Epithelial cell of proximal tubule (primary cell): ENCODE measurements around the gene AHNAK2. TPM values are rescaled to one million over a fixed set of nuclear protein-coding genes. Genes with fewer than 3 reads are reported as not detected.
A peak's percentile ranks its signal among the peaks of the same experiment; 100 is the strongest.

Experiments
- DNase-seq: peaks from one replicate; pipeline ENCODE4 v3.0.0-alpha.2; 2011; ENCODE audit warnings: low read depth
- H3K4me3 ChIP-seq: 2 replicates; pipeline ENCODE4 v1.5.1; 2011; ENCODE audit warnings: low read depth, mild to moderate bottlenecking, low read length
- CTCF ChIP-seq: conservative IDR thresholded peaks from 2 replicates; pipeline ENCODE4 v1.5.1; 2012; ENCODE audit warnings: low read depth, mild to moderate bottlenecking, low read length
- total RNA-seq: library from RNA; depleted of rRNA; stranded (reverse); fragments of >200 nt; gene quantifications from 2 replicates; pipeline ENCODE4 v1.2.3, GENCODE V29; 2015

The AHNAK2 gene
- total RNA-seq, 1 donor from 2014 or later: 20.8 TPM

DNA sequence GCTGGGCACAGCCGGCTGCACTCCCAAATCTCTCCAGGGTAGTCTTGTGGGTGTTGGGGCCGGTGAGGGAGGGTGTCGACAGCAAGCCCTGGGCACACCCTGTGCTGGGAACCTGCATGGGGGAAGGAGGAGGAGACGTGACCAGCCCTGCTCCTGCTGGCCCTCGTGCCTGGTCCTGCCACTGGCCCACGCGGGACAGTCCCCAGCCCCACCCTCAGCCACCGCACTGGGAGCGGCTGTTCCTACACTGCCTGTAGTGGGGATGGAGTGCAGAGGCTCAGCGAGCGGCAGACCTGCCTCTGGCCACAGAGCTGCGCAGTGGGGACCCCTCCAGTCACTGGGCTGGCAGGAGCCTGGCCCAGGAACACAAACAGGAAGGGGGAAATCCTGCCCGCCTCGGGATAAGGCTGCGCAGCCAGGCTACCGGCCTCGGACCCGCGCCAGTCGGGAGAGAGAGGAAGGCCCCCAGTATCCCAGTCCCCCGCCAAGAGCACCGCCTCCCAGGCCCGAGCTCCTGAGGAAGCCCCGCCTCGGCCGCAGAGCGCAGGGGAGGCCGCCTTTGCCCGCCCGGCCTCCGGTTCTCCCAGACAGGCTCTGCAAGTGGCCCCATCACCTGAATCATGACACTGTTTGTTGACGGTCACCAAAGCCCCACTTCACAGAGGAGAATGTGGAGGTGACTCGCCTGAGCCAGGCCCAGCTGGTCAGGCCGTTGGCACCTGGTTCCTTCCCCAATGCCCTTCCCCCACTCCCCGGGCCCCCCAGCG is 10.6 kb downstream of the AHNAK2 start:
- H3K4me3 ChIP-seq: peak overlapping the region; percentile 31
- no peak for DNase-seq
- TF ChIP-seq CTCF: no peak

DNA sequence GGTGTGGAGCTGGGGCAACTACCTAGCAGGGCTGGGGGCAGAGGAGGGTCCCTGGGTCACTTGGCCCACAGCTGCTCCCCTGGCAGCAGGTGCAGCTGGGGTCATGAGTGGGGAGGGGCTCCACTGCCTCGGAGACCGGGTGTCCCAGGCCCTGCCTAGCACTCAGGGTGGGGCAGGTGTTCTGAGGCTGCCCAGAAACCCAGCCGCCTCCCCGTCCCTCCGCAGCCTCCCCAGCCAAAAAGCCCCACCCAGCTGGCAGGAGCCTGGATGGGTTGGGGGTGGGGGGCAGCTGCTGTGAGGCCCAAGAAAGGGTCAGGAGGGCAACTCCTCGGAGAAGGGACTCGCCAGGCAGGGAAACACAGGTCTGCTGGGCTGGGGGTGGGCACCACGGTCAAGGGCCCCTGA is 11.2 kb downstream of the AHNAK2 start:
- DNase-seq: no peak
- no peak overlapping the region for H3K4me3 ChIP-seq
- TF ChIP-seq CTCF: no peak

- no peak overlapping the region for H3K4me3 ChIP-seq
- DNase-seq: no peak
- no peak for TF ChIP-seq CTCF
Measured at GRCh38 chr14:104966261-104966865, 11.8 kb downstream of the AHNAK2 start.

- H3K4me3 ChIP-seq: no peak overlapping the region
Measured at GRCh38 chr14:104965561-104966231, 12.5 kb downstream of the AHNAK2 start.

GRCh38 chr14:104964546-104964945 is 13.6 kb downstream of the AHNAK2 start:
- no peak overlapping the region for H3K4me3 ChIP-seq
- no peak for DNase-seq
- no peak for TF ChIP-seq CTCF

More at GRCh38 chr14:104965561-104966231, 12.5 kb downstream of the AHNAK2 start:
- TF ChIP-seq CTCF: no peak
- DNase-seq: no peak

DNA sequence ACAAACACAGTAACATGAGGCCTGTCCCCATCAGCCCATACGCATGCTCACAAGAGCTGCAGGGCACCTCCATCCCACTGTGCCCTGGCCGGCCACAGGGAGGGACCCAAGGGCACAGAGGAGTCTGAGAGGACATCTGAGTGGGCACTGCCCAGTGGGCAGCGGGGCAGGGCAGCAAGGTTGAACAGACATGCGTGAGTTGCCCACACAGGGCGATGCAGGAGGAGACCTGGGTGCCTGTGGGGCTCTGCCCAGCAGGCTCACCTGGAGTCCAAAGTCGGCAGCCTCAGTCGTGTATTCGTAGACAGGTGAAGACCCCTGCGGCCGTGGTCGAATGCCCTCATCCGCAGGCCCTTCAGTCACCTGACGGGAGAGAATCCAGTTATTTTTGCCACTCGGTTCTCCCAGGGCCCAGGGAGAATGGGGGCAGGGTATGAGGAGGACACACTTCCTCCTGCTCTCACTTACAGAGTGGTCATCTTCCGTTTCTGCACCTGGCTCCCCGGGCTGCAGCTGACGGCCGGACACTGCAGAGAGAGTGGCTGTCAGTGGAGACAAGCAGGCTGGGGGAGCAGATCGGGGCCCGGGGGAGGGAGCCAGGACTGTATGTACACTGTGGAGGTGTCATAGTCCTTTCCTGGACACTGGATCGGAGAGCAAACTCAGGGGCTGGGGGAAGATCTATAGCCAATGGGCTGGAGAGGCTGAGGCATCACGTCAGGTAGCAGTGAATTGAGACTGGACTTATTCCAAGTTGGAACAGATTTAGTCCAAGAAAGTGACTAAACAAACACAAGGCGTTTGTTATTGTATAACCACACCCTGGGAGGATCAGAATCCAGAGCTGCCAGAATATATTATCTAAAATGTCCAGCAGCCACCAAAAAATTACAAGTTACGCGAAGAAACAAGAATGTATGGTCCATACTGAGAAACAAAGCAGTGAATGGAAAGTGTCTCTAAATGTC is 20.7 kb downstream of the AHNAK2 start:
- TF ChIP-seq CTCF: no peak
- no peak overlapping the region for H3K4me3 ChIP-seq
- DNase-seq: no peak
